GM12872 (cell line): ENCODE measurements around the gene PTPN14.

Experiments used
- TF ChIP-seq, protein P1 (sequence below): IDR thresholded peaks from 3 replicates; pipeline ENCODE4 v1.5.1; 2011; ENCODE audit warnings: low read depth, mild to moderate bottlenecking, low read length, moderate library complexity; ENCODE audit not compliant: insufficient read depth

PTPN14 gene

DNA sequence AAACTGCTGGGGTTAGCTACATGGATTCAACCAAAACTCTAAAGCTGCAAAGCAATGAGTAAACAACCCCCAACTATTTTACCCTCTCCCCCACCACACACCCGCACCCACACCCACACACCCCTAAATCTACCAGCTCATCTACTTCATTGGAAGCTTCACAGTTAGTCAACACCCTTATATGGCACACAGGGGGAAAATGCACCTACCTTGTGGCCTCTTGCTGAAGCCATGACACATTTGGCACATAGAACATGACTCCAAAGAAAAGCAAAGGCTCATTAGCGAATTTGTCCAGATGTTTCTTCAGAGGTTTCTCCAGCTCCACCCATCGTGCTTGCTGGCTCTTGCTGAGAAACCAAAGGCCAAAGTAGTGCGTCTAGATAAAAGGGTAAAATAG, 99.8 kb downstream of the PTPN14 start:
- TF ChIP-seq, protein P1, sequence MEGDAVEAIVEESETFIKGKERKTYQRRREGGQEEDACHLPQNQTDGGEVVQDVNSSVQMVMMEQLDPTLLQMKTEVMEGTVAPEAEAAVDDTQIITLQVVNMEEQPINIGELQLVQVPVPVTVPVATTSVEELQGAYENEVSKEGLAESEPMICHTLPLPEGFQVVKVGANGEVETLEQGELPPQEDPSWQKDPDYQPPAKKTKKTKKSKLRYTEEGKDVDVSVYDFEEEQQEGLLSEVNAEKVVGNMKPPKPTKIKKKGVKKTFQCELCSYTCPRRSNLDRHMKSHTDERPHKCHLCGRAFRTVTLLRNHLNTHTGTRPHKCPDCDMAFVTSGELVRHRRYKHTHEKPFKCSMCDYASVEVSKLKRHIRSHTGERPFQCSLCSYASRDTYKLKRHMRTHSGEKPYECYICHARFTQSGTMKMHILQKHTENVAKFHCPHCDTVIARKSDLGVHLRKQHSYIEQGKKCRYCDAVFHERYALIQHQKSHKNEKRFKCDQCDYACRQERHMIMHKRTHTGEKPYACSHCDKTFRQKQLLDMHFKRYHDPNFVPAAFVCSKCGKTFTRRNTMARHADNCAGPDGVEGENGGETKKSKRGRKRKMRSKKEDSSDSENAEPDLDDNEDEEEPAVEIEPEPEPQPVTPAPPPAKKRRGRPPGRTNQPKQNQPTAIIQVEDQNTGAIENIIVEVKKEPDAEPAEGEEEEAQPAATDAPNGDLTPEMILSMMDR = no peak

DNA sequence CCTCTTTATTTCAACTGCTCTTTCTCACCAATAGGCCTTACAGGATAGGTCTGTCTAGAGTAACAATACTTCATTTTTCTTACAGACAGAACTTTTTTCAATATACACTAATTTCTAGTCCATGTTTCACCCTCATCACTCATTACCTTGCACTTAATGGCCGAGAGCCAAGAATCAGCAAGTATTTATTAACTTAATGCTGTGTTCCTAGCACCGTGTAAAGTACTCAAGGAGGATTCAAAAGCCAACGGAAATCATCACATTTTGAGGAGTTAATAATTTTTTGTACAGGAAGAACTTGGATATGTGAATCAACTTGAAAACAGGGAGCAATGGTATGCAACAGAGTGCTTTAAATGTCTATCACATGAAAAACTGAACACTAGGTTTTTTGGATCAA, 102.0 kb downstream of the PTPN14 start:
- TF ChIP-seq, protein P1 = no peak

DNA sequence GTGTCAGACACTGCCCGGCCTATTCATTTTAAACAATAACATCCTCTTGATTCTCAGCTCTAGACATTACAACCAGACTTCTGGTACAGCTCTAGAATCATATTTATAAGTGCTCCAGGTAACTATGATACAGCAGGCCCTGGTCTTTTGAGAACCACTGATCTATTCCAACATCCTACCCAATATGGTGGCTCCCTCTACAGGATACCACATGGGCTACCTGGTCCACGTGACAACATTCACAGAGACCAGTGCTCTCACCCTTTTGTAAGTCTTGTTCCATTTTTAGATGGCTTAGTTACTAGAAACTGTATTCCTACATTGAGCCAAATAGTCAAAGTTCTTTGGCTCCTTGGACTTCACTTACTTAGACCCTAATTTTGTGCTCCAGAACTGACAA, 102.9 kb downstream of the PTPN14 start:
- TF ChIP-seq, protein P1 = no peak

DNA sequence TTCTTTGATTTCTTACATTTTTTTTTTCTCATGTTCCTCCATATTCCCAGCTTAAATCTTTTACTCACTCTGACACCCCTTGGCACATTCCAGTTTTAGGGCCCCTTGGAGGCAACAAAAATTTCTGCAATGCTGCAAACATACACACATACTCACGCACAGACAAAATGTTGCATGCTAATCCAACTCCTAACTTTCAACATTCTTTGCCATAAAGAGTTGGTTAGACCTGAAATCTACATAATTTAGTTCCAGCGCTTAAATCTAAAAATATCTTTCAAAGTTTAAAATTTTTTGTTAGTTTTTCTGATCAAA, 103.9 kb downstream of the PTPN14 start:
- TF ChIP-seq, protein P1 = no peak

DNA sequence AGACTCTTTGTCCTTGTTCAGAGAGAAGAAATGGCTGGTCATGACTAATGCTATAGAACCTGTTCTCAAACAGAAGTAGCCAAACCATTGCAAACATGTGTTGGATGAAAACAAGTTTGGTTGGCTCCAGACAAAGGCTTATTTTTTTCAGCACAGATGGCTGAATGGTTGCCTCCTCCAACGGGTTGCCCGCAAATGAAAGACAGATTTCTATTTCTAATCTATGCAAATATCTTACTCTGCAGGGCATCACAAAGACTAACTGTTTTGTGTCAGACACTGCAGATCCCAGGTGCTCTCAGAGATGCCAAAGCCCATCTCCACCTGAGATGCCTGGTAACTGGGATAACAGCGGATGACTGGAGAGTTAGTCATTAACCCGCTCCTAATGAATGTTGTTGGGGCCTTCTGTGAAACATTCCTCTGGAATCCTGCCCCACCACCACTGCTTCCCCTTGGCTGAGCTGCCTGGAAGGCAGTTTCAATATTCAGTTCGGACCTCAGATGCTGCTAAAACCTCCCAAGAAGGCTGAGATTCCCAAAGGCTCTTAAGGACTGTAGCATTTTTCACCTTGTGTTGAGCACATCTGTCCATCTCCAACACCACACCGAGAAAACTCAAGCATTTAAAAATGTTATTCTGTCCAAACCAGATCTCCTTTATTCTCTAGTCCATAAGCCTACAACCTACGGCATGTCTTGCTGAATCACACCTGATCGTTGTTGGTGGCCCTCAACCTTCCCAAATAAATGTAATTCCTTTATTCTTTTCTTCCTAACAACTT, 104.4 kb downstream of the PTPN14 start:
- TF ChIP-seq, protein P1 = no peak

DNA sequence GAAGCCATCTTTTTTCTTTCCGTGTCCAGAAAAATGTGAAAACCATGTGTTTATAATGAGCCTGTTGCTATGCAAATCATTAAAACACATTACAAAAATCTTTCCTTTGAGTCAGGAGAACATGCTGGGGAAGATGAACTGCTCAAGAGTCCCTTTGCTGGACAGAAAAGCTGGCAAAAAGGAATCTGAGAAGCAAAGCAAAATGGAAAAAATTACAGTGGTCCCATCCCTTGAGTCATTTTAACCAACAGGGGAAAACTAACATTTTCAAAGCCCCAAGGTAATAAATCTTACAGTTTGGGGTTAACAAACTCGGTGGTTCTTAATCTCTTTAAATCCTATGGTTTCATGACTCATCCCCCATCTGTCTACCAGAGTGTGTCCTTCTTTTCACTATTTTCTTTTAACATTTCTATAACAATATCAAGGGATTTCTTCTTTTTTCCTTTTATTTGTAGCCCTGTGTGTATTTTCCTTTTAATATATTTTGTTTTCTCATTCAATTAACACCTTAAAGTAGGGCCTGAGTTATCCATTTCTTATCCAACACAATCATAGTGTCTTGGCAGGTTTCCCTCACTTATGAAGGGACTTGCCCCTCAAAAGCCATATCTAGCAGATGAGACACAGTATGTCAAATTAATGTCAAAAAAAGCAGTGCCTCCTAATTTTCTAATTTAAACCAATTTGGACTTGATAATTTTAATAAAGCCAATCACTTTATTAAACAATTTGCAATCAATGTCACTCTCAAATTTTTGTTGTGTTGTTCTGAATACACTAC, 105.4 kb downstream of the PTPN14 start:
- TF ChIP-seq, protein P1 = no peak

DNA sequence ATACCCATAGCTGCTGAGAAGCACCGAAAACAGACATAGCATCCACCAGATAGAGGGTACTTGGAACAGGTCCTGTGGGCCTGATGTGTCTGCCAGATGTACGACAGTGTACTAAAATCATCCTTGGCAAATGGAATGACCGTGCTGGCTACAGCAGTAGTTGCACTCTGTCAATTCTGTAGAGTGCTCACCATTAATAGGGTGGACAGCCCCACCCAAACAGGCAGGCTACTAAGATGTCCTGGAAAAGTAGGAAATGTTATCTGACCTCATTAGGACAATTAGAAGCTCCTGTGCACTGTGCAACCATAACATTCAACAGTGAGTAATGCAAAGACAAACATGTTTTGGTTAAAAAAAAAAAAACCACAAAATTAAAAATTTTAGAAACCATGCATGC, 106.2 kb downstream of the PTPN14 start:
- TF ChIP-seq, protein P1 = no peak
